Thyroid gland (tissue), 4 donors: ENCODE data around the gene RNF213. TPM values are rescaled to one million over a fixed set of nuclear protein-coding genes. Genes with fewer than 3 reads are reported as not detected.

Experiments used
- DNase-seq, 2 donors: peaks; one replicate each; pipeline ENCODE4 v3.0.0-alpha.2; 2019
- H3K27ac ChIP-seq, 3 donors: fragments of 200-600 bp; sonication (generic); 1 replicate in 2 of 3; 2 replicates in 1 of 3; pipeline ENCODE4 v1.5.1; 2016 to 2019; ENCODE audit warnings: mild to moderate bottlenecking in 1 of 3, moderate library complexity in 1 of 3
- H3K27me3 ChIP-seq: fragments of 200-600 bp; sonication (generic); one replicate; pipeline ENCODE4 v1.5.1; 2019
- H3K36me3 ChIP-seq, 2 donors: fragments of 200-600 bp; sonication (generic); one replicate each; pipeline ENCODE4 v1.5.1; 2016 to 2019
- H3K4me1 ChIP-seq, 2 donors: fragments of 200-600 bp; sonication (generic); one replicate each; pipeline ENCODE4 v1.5.1; 2017 to 2019
- H3K4me3 ChIP-seq, 3 donors: fragments of 200-600 bp; sonication (generic); replicated peaks in 1 of 3; 1 replicate in 2 of 3; 2 replicates in 1 of 3; pipeline ENCODE4 v1.5.1; 2016; ENCODE audit warnings: mild to moderate bottlenecking in 1 of 3
- H3K9me3 ChIP-seq: fragments of 200-600 bp; sonication (generic); one replicate; pipeline ENCODE4 v1.5.1; 2017
- CTCF ChIP-seq, 6 experiments: fragments of 200-600 bp in 3 of 6; fragments of 450-650 bp in 3 of 6; sonication (generic) in 3 of 6; IDR thresholded peaks; one replicate each; pipeline ENCODE4 v1.5.1; 2016 to 2019; ENCODE audit warnings: antibody characterized with exemption in 6 of 6, mild to moderate bottlenecking in 2 of 6, inconsistent platforms in 1 of 6, moderate library complexity in 1 of 6
- POLR2A ChIP-seq, 2 donors: fragments of 450-650 bp; IDR thresholded peaks; one replicate each; pipeline ENCODE4 v1.6.1; 2017; ENCODE audit warnings: antibody characterized with exemption in 2 of 2, mild to moderate bottlenecking in 2 of 2, moderate library complexity in 1 of 2
- WGBS, 2 donors: methylation state at CpG; one replicate each; pipeline ENCODE4 v1.1.5; 2017; 5-methylcytosine and 5-hydroxymethylcytosine counted together
- intact Hi-C: fragments of 100-400 bp; cut with DNase I; formaldehyde crosslinking; loops from one replicate; pipeline ENCODE4 v1.15.1; 2023
- total RNA-seq, 4 donors: library from RNA; depleted of rRNA; stranded (reverse); fragments of >200 nt; gene quantifications; one replicate each; pipeline ENCODE4 v1.2.3, GENCODE V29; 2016

Gene RNF213
- total RNA-seq, 4 donors from 2014 or later = 107 to 245 (median 187) TPM

- 70 to 94% methylated on average over 4 of the region's 4 CpGs for WGBS, 2 donors
- intact Hi-C loops = no loop called here
- Histone ChIP-seq H3K36me3 (peaks cover 5 to 14% of the 10 kb centered on the region in 2 donors), H3K4me1 (peaks cover 0 to 13% of the 10 kb centered on the region in 2 donors), H3K27me3 (no peaks in the 10 kb centered on the region), H3K4me3 (no peak overlapping the region), H3K9me3 (no peaks in the 10 kb centered on the region), H3K27ac (no peak overlapping the region)
- no peak for DNase-seq
- TF ChIP-seq CTCF (IDR thresholded peaks at IDR 0.05) (no peak), POLR2A (IDR thresholded peaks at IDR 0.05) (no peak)
Measured at GRCh38 chr17:80268427-80268826, 7.8 kb downstream of the RNF213 start.

- Histone ChIP-seq H3K27me3 (no peaks in the 10 kb centered on the region), H3K36me3 (peaks cover 5 to 12% of the 10 kb centered on the region in 2 donors), H3K4me1 (peaks cover 0 to 4% of the 10 kb centered on the region in 2 donors), H3K9me3 (no peaks in the 10 kb centered on the region), H3K4me3 (no peak overlapping the region), H3K27ac (no peak overlapping the region)
- 48 to 93% methylated on average over 2 of the region's 2 CpGs for WGBS, 2 donors
- DNase-seq = no peak
- intact Hi-C loops = no loop called here
- TF ChIP-seq POLR2A (IDR thresholded peaks at IDR 0.05) (no peak), CTCF (IDR thresholded peaks at IDR 0.05) (no peak)
Measured at GRCh38 chr17:80269405-80269807, 8.8 kb downstream of the RNF213 start.

GRCh38 chr17:80270104-80270503, 9.5 kb downstream of the RNF213 start:
- Histone ChIP-seq H3K4me3 (no peak overlapping the region), H3K4me1 (no peaks in the 10 kb centered on the region), H3K36me3 (peaks cover 5 to 11% of the 10 kb centered on the region in 2 donors), H3K27ac (no peak overlapping the region), H3K9me3 (no peaks in the 10 kb centered on the region), H3K27me3 (no peaks in the 10 kb centered on the region)
- no peak for DNase-seq
- 77 to 82% methylated on average over 10 of the region's 10 CpGs for WGBS, 2 donors
- intact Hi-C loops = no loop called here
- TF ChIP-seq POLR2A (IDR thresholded peaks at IDR 0.05) (no peak), CTCF (IDR thresholded peaks at IDR 0.05) (no peak)

- Histone ChIP-seq H3K4me3 (no peak overlapping the region), H3K27ac (no peak overlapping the region), H3K36me3 (peaks cover 5 to 11% of the 10 kb centered on the region in 2 donors), H3K27me3 (no peaks in the 10 kb centered on the region), H3K4me1 (no peaks in the 10 kb centered on the region), H3K9me3 (no peaks in the 10 kb centered on the region)
- TF ChIP-seq CTCF (IDR thresholded peaks at IDR 0.05) = no peak
- TF ChIP-seq POLR2A (IDR thresholded peaks at IDR 0.05) = no peak
- WGBS, 2 donors = 67 to 86% methylated on average over 4 of the region's 4 CpGs
- DNase-seq = no peak
- intact Hi-C loops = no loop called here
Measured at GRCh38 chr17:80270836-80271235, 10.2 kb downstream of the RNF213 start.

GRCh38 chr17:80272366-80272765, 11.7 kb downstream of the RNF213 start:
- Histone ChIP-seq H3K27me3 (no peaks in the 10 kb centered on the region), H3K36me3 (peaks cover 5 to 8% of the 10 kb centered on the region in 2 donors), H3K4me1 (peaks cover 0 to 12% of the 10 kb centered on the region in 2 donors), H3K27ac (no peak overlapping the region), H3K4me3 (no peak overlapping the region), H3K9me3 (no peaks in the 10 kb centered on the region)
- intact Hi-C loops = no loop called here
- TF ChIP-seq POLR2A (IDR thresholded peaks at IDR 0.05) (no peak), CTCF (IDR thresholded peaks at IDR 0.05) (no peak)
- WGBS, 2 donors = 84 to 86% methylated on average over 10 of the region's 10 CpGs
- no peak for DNase-seq
